ENCODE data around the gene CACNA1C. TPM values are rescaled to one million over a fixed set of nuclear protein-coding genes. Genes with fewer than 3 reads are reported as not detected.

The CACNA1C gene
- polyA plus RNA-seq, 1 of the 3 experiments (the other 2 are of a cell fraction): 1.5 TPM

GRCh38 chr12:2645460-2645859 lies 592.7 kb downstream of the CACNA1C start:
- Histone ChIP-seq H3K79me2 (ENCODE audit: insufficient read depth) (no peaks in the 10 kb centered on the region), H3K27ac (ENCODE audit: low read depth in 2 of 2, low read length in 1 of 2) (no peak overlapping the region), H3K27me3 (ENCODE audit: insufficient read depth) (no peaks in the 10 kb centered on the region), H3K9me2 (no peaks in the 10 kb centered on the region), H3K4me2 (no peak overlapping the region), H2AFZ (ENCODE audit: low read depth) (no peak overlapping the region), H3F3A (replicated peaks; ENCODE audit: insufficient read depth) (peaks cover under 1% of the 10 kb centered on the region), H3K4me3 (ENCODE audit: low read depth in 2 of 2, low read length in 1 of 2) (no peak overlapping the region), H4K20me1 (ENCODE audit: insufficient read depth) (no peaks in the 10 kb centered on the region), H3K4me1 (ENCODE audit: control insufficient read depth in 1 of 2, insufficient read depth in 2 of 2, low read depth in 1 of 2, low read length in 1 of 2) (peaks cover 2 to 7% of the 10 kb centered on the region in 2 experiments; a peak in 3 of 4 replicates), H3K9me3 (no peaks in the 10 kb centered on the region), H3K9ac (no peak overlapping the region), H3K36me3 (replicated peaks in 1 of 2; ENCODE audit: control insufficient read depth in 1 of 2, insufficient read depth in 2 of 2, low read length in 1 of 2) (no peaks in the 10 kb centered on the region)
- POLR2A ChIA-PET: no interaction called here
- CTCF ChIA-PET: no interaction called here
- TF ChIP-seq RAD21 (IDR thresholded peaks at IDR 0.05; ENCODE audit: low read length) (no peak), RFX5 (IDR thresholded peaks at IDR 0.05; ENCODE audit: low read length) (no peak), SMC3 (IDR thresholded peaks at IDR 0.05; ENCODE audit: low read depth, low read length) (no peak), NFIC (IDR thresholded peaks at IDR 0.05; ENCODE audit: borderline replicate concordance) (no peak), RXRA (IDR thresholded peaks at IDR 0.05; ENCODE audit: borderline replicate concordance, low read depth) (no peak), MAX (IDR thresholded peaks at IDR 0.05; ENCODE audit: low read depth) (no peak), FOXJ3 (CRISPR knock-in tag; IDR thresholded peaks at IDR 0.05) (no peak), RCOR1 (IDR thresholded peaks at IDR 0.05; ENCODE audit: low read length) (no peak), REST (IDR thresholded peaks at IDR 0.05; ENCODE audit: low read depth, low read length) (no peak), PBX3 (IDR thresholded peaks at IDR 0.05) (no peak), GATA2 (CRISPR knock-in tag; IDR thresholded peaks at IDR 0.05) (no peak), EP300 (IDR thresholded peaks at IDR 0.05; ENCODE audit: borderline replicate concordance in 1 of 2, low read depth in 1 of 2, low read length in 1 of 2) (no peak), ZBTB33 (IDR thresholded peaks at IDR 0.05; ENCODE audit: borderline replicate concordance, low read depth) (no peak)
- no peak for DNase-seq
- WGBS (ENCODE audit: low lambda C conversion rate): 49% methylated on average over 6 of the region's 8 CpGs
